HepG2 (cell line): Measurements from ENCODE around the gene DNAJC4. TPM values are rescaled to one million over a fixed set of nuclear protein-coding genes. Genes with fewer than 3 reads are reported as not detected.

ENCODE experiments used
- ATF1 ChIP-seq: IDR thresholded peaks from 2 replicates; pipeline ENCODE4 v1.6.1; 2016; ENCODE audit warnings: mild to moderate bottlenecking, control low read depth
- CREB1 ChIP-seq, 2 experiments: fragments of 450-650 bp in 1 of 2; IDR thresholded peaks; 2 replicates each; pipeline ENCODE4 v1.6.1; 2016 to 2017; ENCODE audit warnings: control low read depth in 1 of 2, mild to moderate bottlenecking in 1 of 2, missing compliant biosample characterization in 1 of 2, missing genetic modification characterization in 1 of 2
- FOXA3 ChIP-seq: IDR thresholded peaks from 2 replicates; pipeline ENCODE4 v1.6.1; 2016; ENCODE audit warnings: missing genetic modification reagents, missing compliant biosample characterization
- KDM3A ChIP-seq: IDR thresholded peaks from 2 replicates; pipeline ENCODE4 v1.6.1; 2018; ENCODE audit warnings: low read depth, missing compliant biosample characterization
- MYC ChIP-seq: sonication (generic); formaldehyde crosslinking; IDR thresholded peaks from 2 replicates; pipeline ENCODE4 v1.9.0; 2021; ENCODE audit warnings: missing genetic modification reagents, borderline replicate concordance
- NFIC ChIP-seq: IDR thresholded peaks from 2 replicates; pipeline ENCODE4 v1.6.1; 2012; ENCODE audit warnings: mild to moderate bottlenecking, low read length, inconsistent platforms
- TAF1 ChIP-seq: sonication (generic); formaldehyde crosslinking; IDR thresholded peaks from 2 replicates; pipeline ENCODE4 v1.4.0; 2020; ENCODE audit warnings: missing genetic modification reagents
- ZNF709 ChIP-seq: sonication (generic); formaldehyde crosslinking; IDR thresholded peaks from 2 replicates; pipeline ENCODE4 v1.5.0; 2020; ENCODE audit warnings: mild to moderate bottlenecking, missing genetic modification reagents
- polyA plus RNA-seq, 8 experiments: library from polyadenylated mRNA; depleted of rRNA in 3 of 8; stranded (reverse) in 7 of 8; unstranded in 1 of 8; fragments of >200 nt; fragmentation: Illumina TruSeq in 4 of 8; extraction: Trizol in 4 of 8; gene quantifications; 2 replicates each; pipeline versions ENCODE4 v1.2.1 to v1.2.3, GENCODE V29; 2011 to 2016; ENCODE audit warnings: low read depth in 4 of 8, missing spikeins in 1 of 8, mixed read lengths in 1 of 8; ENCODE audit not compliant: insufficient read depth in 1 of 8
- total RNA-seq, 5 experiments: library from RNA; depleted of rRNA; stranded (reverse); fragments of >200 nt; fragmentation: Illumina TruSeq; extraction: Trizol; gene quantifications; 2 replicates each; pipeline ENCODE4 v1.2.3, GENCODE V29; 2016; ENCODE audit warnings: low read depth in 1 of 5
- TF ChIP-seq, protein P1 (sequence below): sonication (generic); formaldehyde crosslinking; IDR thresholded peaks from 2 replicates; pipeline ENCODE4 v1.4.0; 2020; ENCODE audit warnings: missing genetic modification reagents
- TF ChIP-seq, protein P2 (sequence below): IDR thresholded peaks from 2 replicates; pipeline ENCODE4 v1.6.1; 2016; ENCODE audit warnings: missing compliant biosample characterization, missing genetic modification reagents, borderline replicate concordance
- TF ChIP-seq, protein P3 (sequence below): sonication (generic); formaldehyde crosslinking; conservative IDR thresholded peaks from 2 replicates; pipeline ENCODE4 v1.4.0; 2020; ENCODE audit warnings: missing genetic modification reagents
- TF ChIP-seq, protein P4 (sequence below): IDR thresholded peaks from 2 replicates; pipeline ENCODE4 v1.6.1; 2016; ENCODE audit warnings: low read depth, borderline replicate concordance
- TF ChIP-seq, protein P5 (sequence below): sonication (generic); formaldehyde crosslinking; IDR thresholded peaks from 2 replicates; pipeline ENCODE4 v1.4.0; 2020; ENCODE audit warnings: missing genetic modification reagents, borderline replicate concordance
- TF ChIP-seq, protein P6 (sequence below): sonication (generic); formaldehyde crosslinking; IDR thresholded peaks from 2 replicates; pipeline ENCODE4 v1.5.1; 2020; ENCODE audit warnings: mild to moderate bottlenecking, missing genetic modification reagents

Gene DNAJC4
- total and polyA plus RNA-seq, 2 of the 13 experiments (the other 11 are each of a cell fraction or from before 2014, with no cell fraction given) = 10.3 to 60.8 TPM

DNA sequence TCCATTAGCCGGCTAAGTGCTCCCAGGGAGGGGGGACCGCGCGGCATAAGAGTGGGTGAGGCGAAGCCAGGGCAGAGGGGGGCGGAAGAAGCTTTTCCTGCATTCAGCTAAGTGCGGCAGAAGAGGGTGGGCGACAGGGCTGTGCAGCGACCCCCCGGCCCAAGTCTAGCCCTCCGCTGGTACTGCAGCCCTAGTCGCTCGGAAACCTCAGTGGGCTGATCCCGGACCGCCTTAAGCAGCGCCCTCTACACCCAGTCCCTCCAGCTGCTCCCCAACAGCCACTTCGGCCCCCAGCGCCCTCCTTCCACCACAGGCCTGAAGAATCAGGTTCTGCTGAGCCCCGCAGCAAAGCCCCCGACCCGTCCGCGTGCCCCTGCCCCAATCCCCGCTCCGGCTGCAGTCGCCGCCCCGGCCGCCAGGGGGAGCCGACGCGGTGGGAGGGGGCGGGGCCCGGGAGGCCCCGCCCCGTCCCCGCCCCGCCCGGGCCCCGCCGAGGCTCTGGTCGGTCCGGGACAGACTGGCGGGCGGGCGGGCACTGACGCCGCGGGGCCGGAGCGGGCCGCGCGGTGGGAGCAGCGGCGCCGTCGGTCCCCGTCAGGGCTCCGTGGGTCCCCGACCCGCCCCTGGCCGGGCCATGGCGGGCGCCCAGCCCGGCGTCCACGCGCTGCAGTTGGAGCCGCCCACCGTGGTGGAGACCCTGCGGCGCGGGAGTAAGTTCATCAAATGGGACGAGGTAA lies 20.8 kb downstream of the DNAJC4 start, which contains the start of gene PLCB3 (continued):
- TF ChIP-seq, protein P1, sequence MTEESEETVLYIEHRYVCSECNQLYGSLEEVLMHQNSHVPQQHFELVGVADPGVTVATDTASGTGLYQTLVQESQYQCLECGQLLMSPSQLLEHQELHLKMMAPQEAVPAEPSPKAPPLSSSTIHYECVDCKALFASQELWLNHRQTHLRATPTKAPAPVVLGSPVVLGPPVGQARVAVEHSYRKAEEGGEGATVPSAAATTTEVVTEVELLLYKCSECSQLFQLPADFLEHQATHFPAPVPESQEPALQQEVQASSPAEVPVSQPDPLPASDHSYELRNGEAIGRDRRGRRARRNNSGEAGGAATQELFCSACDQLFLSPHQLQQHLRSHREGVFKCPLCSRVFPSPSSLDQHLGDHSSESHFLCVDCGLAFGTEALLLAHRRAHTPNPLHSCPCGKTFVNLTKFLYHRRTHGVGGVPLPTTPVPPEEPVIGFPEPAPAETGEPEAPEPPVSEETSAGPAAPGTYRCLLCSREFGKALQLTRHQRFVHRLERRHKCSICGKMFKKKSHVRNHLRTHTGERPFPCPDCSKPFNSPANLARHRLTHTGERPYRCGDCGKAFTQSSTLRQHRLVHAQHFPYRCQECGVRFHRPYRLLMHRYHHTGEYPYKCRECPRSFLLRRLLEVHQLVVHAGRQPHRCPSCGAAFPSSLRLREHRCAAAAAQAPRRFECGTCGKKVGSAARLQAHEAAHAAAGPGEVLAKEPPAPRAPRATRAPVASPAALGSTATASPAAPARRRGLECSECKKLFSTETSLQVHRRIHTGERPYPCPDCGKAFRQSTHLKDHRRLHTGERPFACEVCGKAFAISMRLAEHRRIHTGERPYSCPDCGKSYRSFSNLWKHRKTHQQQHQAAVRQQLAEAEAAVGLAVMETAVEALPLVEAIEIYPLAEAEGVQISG (CRISPR knock-in tag) = peak; percentile 57
- TF ChIP-seq ZNF709 (CRISPR knock-in tag) (no peak), TAF1 (CRISPR knock-in tag) (peak; percentile 24; the same call in 1 of the 2 replicates), KDM3A (CRISPR knock-in tag) (no peak), NFIC (no peak), CREB1 (IDR thresholded peaks at IDR 0.05) (no peak), CREB1 (CRISPR knock-in tag; IDR thresholded peaks at IDR 0.05) (no peak), FOXA3 (no peak), MYC (CRISPR knock-in tag) (peak; percentile 36; the same call in 1 of the 2 replicates), ATF1 (CRISPR knock-in tag) (no peak)
- TF ChIP-seq, protein P2, sequence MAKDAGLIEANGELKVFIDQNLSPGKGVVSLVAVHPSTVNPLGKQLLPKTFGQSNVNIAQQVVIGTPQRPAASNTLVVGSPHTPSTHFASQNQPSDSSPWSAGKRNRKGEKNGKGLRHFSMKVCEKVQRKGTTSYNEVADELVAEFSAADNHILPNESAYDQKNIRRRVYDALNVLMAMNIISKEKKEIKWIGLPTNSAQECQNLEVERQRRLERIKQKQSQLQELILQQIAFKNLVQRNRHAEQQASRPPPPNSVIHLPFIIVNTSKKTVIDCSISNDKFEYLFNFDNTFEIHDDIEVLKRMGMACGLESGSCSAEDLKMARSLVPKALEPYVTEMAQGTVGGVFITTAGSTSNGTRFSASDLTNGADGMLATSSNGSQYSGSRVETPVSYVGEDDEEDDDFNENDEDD (CRISPR knock-in tag) = no peak
- TF ChIP-seq, protein P3, sequence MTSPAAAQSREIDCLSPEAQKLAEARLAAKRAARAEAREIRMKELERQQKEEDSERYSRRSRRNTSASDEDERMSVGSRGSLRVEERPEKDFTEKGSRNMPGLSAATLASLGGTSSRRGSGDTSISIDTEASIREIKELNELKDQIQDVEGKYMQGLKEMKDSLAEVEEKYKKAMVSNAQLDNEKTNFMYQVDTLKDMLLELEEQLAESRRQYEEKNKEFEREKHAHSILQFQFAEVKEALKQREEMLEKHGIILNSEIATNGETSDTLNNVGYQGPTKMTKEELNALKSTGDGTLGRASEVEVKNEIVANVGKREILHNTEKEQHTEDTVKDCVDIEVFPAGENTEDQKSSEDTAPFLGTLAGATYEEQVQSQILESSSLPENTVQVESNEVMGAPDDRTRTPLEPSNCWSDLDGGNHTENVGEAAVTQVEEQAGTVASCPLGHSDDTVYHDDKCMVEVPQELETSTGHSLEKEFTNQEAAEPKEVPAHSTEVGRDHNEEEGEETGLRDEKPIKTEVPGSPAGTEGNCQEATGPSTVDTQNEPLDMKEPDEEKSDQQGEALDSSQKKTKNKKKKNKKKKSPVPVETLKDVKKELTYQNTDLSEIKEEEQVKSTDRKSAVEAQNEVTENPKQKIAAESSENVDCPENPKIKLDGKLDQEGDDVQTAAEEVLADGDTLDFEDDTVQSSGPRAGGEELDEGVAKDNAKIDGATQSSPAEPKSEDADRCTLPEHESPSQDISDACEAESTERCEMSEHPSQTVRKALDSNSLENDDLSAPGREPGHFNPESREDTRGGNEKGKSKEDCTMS (CRISPR knock-in tag) = no peak
- TF ChIP-seq, protein P4, sequence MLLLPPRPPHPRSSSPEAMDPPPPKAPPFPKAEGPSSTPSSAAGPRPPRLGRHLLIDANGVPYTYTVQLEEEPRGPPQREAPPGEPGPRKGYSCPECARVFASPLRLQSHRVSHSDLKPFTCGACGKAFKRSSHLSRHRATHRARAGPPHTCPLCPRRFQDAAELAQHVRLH = no peak
- TF ChIP-seq, protein P5, sequence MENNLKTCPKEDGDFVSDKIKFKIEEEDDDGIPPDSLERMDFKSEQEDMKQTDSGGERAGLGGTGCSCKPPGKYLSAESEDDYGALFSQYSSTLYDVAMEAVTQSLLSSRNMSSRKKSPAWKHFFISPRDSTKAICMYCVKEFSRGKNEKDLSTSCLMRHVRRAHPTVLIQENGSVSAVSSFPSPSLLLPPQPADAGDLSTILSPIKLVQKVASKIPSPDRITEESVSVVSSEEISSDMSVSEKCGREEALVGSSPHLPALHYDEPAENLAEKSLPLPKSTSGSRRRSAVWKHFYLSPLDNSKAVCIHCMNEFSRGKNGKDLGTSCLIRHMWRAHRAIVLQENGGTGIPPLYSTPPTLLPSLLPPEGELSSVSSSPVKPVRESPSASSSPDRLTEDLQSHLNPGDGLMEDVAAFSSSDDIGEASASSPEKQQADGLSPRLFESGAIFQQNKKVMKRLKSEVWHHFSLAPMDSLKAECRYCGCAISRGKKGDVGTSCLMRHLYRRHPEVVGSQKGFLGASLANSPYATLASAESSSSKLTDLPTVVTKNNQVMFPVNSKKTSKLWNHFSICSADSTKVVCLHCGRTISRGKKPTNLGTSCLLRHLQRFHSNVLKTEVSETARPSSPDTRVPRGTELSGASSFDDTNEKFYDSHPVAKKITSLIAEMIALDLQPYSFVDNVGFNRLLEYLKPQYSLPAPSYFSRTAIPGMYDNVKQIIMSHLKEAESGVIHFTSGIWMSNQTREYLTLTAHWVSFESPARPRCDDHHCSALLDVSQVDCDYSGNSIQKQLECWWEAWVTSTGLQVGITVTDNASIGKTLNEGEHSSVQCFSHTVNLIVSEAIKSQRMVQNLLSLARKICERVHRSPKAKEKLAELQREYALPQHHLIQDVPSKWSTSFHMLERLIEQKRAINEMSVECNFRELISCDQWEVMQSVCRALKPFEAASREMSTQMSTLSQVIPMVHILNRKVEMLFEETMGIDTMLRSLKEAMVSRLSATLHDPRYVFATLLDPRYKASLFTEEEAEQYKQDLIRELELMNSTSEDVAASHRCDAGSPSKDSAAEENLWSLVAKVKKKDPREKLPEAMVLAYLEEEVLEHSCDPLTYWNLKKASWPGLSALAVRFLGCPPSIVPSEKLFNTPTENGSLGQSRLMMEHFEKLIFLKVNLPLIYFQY (CRISPR knock-in tag) = 0 out of 2 replicates have a peak, but pooled peaks have one; percentile 26
- TF ChIP-seq, protein P6, sequence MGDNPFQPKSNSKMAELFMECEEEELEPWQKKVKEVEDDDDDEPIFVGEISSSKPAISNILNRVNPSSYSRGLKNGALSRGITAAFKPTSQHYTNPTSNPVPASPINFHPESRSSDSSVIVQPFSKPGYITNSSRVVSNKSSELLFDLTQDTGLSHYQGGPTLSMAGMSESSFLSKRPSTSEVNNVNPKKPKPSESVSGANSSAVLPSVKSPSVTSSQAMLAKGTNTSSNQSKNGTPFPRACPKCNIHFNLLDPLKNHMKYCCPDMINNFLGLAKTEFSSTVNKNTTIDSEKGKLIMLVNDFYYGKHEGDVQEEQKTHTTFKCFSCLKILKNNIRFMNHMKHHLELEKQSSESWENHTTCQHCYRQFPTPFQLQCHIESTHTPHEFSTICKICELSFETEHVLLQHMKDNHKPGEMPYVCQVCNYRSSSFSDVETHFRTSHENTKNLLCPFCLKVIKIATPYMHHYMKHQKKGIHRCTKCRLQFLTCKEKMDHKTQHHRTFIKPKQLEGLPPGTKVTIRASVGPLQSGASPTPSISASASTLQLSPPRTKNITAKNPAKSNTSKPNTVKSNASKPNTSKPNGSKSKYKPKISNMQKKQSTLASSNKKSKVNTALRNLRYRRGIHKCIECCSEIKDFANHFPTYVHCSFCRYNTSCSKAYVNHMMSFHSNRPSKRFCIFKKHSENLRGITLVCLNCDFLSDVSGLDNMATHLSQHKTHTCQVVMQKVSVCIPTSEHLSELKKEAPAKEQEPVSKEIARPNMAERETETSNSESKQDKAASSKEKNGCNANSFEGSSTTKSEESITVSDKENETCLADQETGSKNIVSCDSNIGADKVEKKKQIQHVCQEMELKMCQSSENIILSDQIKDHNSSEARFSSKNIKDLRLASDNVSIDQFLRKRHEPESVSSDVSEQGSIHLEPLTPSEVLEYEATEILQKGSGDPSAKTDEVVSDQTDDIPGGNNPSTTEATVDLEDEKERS (CRISPR knock-in tag) = no peak
